Erythroblast (primary cell): ENCODE measurements around the gene TBCD.

Source experiments
- GATA1 ChIP-seq: IDR thresholded peaks from 2 replicates; pipeline ENCODE4 v1.6.1; 2011; ENCODE audit warnings: low read depth, mild to moderate bottlenecking, control low read depth, low read length, moderate library complexity
- POLR2A ChIP-seq: IDR thresholded peaks from 2 replicates; pipeline ENCODE4 v1.6.1; 2011; ENCODE audit warnings: mild to moderate bottlenecking, low read length

DNA sequence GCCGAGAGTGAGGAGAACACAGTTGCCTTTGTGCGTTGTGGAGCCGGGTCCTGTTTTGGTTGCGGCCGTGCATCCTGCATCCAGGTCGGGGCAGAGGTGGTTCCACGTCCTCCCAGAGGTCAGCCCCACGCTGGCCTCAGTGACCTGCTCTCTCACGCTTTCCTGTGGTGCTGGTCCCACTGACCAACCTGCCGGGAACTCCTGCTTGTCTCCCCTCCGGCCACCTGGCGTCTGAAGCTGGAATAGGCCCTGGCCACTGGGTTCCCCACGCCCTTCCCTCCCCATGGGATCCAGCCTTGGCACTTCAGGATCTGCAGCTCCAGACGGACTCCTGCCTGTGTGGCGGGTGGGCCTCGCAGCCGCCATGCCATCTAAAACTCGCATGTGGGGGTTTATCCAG is 173.5 kb downstream of the TBCD start:
- TF ChIP-seq POLR2A (no peak), GATA1 (no peak)
